HuH-7 (cell line): ENCODE data around the gene MRPL12.
A peak's percentile ranks its signal among the peaks of the same experiment; 100 is the strongest.

Experiments
- DNase-seq: peaks from one replicate; pipeline ENCODE4 v3.0.0; 2011; ENCODE audit warnings: low spot score

Gene MRPL12

GRCh38 chr17:81701288-81702071 is 1.7 kb upstream of the MRPL12 start:
- DNase-seq, result peak; percentile 66

GRCh38 chr17:81703747-81704654 is 834 bp downstream of the MRPL12 start:
- DNase-seq, result no peak

GRCh38 chr17:81705518-81706231 is 2.5 kb downstream of the MRPL12 start:
- DNase-seq, result no peak

DNA sequence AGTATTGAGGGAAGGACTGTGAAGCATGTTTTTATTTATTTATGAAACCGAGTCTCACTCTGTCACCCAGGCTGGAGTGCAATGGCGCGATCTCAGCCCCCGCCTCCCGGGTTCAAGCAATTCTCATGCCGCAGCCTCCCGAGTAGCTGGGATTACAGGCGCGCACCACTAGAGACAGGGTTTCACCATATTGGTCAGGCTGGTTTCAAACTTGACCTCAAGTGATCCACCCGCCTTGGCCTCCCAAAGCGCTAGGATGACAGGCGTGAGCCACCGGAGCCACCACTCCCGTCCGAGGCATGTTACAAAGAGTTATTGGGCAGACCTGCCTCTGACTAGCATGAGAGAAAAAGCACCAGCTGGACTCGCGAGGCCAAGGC is 3.1 kb downstream of the MRPL12 start:
- DNase-seq, result no peak

DNA sequence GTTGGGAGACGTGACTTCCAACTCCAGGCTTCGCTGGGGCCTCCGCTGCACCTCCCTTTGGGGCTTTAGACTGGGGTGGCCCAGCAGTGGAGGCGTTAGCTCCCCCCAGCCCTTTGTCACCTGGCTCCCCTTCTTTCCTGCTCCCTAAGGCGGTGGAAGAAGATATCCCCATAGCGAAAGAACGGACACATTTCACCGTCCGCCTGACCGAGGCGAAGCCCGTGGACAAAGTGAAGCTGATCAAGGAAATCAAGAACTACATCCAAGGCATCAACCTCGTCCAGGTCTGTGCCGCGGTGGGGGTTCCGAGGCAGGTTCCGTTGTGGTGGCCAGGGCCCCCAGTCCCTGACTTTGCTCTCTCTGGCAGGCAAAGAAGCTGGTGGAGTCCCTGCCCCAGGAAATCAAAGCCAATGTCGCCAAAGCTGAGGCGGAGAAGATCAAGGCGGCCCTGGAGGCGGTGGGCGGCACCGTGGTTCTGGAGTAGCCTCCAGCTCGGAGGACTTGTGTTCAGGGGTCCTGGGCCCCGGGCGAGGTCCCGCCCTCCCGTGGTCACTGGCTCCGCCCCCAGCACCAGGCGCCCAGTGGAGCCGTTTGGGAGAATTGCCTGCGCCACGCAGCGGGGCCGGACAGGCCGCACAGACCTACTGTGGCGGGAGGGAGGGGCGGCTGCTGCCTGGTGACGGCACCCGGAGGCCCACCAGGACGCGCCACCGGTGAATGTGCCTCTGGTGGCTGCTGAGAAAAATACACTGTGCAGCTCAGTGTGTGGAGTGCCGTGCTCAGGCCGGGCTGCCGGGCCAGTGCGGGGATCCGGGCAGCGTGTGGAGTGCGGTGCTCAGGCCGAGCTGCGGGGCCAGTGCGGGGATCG is 3.8 kb downstream of the MRPL12 start:
- no peak for DNase-seq

DNA sequence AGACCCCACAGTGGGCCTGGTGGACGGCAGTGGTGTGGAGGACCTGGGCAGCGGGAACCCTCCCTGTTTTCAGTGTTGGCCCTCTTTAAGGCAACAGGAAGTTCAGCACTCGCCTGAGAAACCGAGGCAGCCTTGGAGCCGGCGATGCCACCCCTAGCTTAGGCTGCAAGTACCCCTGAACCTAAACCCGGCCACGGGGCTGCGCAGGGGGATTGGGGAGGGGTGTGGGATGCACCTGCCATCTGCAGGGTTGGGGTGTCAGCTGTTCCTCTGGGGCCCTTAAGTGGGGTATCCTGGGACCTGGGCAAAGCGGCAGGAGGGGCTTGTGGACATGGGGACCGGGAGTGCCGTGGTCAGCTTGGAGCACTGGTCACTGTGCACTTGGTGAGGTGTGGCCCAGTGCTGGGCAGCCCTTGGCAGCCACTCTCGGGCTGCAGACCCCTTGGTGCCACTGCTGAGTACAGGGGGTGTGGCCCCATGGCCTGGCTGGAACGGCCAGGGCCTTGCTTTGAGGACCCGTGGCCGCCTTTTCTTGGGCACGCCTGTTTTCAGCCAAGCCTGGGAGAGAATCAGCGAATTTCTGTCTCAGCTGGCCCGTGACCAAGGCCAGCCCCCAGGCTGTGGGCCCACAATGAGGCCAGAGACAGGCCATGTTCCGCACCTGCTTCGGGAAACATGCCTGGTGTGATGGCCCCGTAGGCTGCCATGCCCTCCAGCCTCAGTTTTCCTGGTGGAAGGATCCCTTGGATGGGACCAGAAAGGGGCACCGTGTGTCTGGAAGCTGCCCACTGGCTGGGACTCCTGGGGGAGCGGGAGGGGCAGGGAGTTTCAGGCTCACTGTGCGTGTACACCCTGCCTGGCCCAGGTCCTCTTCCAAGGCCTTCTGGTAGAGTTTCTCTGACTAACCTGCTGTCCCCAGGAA is 4.8 kb downstream of the MRPL12 start:
- no peak for DNase-seq

- no peak for DNase-seq
Measured at GRCh38 chr17:81708739-81709185, 5.6 kb downstream of the MRPL12 start.

- no peak for DNase-seq
Measured at GRCh38 chr17:81710514-81711308, 7.5 kb downstream of the MRPL12 start.

GRCh38 chr17:81711814-81712467 is 8.8 kb downstream of the MRPL12 start, which contains the start of gene SLC25A10:
TSS of gene SLC25A10 (plus strand) at chr17:81712284. CDS start at chr17:81712427, 143 bp downstream.
- peak; percentile 91 for DNase-seq

DNA sequence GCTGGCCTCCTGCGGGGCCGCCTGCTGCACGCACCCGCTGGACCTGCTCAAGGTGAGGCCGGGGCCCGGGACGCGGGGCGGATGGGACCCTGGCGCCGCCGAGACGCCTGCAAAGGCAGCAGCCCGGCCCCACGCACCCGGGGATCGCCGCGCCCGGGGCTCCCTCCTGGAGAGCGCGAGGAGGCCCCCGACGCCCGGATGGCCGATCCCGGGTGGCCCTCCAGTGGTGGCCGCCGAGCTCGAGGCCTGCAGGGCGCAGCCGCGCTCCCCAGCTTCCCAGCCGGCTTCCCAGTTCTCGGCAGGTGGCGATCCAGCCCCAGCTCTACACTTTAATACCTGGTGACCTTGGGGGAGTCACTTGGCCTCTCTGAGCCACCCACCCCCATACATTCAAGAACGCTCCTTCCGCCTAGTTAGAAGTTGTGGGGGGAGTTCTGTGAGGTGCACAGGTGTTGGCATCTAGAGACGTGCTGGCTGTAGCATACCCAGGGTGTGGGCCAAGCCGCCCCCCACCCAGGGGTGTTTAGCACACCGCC is 9.4 kb downstream of the MRPL12 start:
- DNase-seq, result peak; percentile 68

DNA sequence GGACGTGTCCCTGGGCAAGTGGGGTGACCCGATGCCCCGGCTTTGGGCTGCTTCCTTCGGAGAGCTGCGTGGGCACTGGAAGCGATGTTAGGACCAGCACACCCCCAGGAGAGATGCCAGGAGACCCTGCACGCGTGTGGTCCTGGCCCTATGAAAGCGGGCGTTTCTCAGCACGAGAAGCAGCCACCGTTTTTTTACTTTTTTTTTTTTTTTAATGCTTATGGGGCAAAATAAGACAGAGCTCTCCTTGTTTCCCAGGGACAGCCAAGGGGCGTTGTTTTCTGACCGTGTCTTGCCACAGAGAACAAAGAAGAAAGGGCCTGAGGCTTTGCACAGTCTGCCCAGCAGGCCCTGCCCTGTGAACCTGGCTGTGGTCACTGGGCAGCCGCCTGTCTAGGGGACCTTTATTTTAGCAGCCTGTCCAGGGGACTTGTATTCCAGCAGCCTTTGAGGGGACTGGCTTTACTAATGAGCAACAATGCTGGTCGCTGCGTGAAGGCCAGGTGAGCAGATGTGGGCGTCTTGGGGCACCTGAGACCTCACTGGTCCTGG is 9.9 kb downstream of the MRPL12 start:
- no peak for DNase-seq

DNA sequence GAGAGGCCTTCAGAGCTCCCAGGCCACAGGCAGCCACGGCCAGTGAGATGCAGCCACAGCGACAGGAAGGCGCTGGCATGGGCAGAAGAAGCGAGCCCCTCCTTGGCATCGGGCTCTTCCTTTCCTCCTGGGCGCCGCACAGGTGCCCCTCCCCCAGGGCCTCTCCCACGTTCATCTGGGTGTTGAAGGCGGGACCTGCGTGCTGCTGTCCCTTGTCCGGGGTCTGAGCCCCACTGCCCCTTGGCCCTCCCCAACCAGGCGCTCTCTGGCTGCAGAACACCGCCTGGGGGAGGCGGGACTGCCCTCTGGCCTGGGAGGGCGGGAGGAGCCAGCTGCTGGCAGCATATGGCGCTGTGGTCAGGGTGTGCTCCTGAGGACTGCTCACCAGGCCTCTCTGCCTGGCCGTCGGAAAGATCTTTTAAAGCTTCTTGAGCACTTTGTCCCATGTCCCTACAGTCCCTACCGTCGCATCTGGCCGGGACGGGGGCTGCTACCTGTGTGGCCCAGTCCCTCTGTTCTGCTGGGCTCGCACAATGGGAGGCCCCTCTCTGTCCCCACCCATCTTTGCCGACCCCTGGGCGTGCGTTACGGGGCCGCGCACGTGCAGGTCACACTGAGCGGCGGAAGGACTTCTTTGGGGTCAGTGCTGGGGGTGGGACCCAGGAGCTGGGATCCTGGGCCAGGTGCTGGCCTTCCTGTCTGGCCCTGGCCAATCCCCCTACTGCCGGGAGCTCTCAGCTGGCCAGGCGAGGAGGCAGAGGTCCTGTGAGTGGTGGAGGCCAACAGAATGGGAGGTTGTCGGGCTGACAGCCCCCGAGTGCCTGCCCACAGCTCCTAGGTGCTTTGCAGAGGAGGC is 10.6 kb downstream of the MRPL12 start:
- no peak for DNase-seq

GRCh38 chr17:81714412-81715106 is 11.4 kb downstream of the MRPL12 start:
- no peak for DNase-seq

DNA sequence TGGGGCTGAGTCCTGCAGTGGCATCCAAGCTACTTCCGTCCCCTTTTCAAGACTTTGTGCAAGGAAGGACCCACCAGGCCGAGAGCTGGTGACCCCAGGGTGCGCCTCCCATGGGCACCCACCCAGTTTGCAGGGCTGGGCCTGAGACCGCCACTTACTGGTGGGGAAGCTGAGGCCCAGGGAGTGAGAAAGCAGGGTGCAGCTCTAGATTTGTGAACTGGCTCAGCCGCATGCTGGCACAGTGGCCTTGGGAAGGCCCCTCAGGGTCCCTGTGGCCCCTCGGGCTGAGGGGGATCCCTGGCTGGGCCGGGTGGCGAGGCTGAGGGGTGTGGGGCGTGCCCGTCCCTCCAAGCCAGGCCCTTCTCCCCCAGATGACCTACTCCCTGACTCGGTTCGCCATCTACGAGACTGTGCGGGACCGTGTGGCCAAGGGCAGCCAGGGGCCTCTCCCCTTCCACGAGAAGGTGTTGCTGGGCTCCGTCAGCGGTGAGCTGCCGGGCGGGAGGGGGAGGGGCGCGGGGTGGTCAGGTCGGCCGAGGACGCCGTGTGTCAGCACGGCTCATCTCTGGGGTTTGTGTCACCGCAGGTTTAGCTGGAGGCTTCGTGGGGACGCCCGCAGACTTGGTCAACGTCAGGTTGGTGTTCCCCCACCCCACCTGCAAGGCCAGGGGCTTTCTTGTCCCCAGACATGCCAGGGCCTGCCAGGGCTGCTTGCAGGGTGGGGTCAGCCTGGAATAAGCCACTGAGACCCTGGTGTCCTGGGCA is 12.1 kb downstream of the MRPL12 start:
- DNase-seq, result no peak

DNA sequence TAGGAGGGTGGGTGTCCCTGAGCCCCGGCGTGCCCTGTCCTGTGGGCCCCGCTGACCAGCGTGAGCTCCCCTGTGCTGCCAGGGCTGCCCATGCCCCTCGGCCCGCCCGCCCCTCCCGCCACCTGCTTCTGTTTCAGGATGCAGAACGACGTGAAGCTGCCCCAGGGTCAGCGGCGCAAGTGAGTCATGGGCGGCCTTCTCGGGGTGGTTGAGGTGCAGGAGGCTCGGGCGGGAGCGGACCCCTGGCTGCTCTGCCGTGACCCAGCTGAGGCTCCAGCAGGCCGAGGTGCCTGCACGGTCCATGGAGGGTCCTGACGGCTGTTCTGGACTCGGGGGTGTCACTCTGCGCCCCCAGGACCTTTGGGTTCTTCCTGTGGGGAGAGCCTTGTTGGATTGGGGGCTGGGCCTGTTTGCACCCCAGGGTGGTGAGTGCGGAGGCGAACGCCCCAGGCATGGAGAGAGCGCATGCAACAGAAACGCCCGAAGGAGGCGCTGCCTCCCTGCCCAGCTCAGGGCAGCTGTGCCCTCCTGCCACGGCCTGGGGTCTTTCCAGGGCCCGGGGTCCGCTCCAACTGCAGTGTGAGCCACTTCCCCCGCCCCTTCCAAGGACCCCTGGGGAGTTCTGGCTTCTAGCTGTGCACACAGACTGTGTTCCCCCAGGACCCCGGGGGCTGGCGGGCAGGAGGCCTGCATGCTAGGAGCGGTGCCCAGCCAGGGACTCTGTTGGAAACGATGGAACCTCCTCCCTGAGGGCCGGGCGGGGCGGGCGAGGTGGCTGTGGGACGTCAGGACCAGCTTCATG is 12.9 kb downstream of the MRPL12 start:
- DNase-seq, result no peak
